Measurements from ENCODE around the gene PPP2R3B.

The PPP2R3B gene

GRCh38 chrX:292900-293897, 93.5 kb downstream of the PPP2R3B start:
- FAIRE-seq = no peak

DNA sequence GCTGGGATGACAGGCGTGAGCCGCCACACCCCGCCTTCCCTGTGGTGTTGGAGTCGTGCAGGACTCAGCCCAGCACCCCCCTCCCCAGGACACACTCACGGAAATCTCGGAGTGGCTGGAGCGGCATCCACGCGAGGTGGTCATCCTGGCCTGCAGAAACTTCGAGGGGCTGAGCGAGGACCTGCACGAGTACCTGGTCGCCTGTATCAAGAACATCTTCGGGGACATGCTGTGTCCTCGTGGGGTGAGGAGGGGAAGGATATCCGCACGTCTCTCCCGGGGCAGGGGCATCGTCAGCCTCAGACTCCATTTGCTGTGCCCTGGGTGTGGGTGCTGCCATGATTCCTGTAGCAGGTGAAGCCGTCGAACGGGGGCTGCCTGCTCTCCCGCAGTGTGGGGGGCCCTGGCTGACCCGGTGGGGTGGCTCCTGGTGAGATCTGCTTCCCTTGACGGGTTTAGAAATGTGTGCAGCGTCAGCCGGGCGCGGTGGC, 95.3 kb downstream of the PPP2R3B start:
- FAIRE-seq = no peak

DNA sequence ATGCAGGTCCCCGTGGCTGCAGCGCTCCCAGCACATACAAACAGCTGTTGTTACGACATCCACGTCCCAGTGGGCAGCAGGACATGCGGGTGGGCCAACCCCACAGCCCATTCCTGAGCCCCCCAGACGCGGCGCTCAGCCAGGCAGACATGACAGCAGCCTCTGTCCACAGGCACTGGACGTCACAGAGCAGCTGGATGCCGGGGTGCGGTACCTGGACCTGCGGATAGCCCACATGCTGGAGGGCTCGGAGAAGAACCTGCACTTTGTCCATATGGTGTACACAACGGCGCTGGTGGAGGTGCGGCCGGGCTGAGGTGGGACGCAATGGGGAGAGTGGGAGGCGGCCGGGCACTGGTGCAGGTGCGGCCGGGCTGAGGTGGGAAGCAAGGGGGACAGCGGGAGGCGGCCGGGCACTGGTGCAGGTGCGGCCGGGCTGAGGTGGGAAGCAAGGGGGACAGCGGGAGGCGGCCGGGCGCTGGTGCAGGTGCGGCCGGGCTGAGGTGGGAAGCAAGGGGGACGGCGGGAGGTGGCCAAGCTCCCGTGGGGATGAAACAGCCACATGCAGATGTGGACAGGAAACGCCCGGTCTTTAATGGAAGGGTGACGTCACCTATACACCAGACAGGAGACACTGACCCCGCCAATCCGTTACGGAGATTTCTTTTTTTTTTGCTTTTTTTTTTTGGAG, 96.1 kb downstream of the PPP2R3B start:
- FAIRE-seq = no peak

DNA sequence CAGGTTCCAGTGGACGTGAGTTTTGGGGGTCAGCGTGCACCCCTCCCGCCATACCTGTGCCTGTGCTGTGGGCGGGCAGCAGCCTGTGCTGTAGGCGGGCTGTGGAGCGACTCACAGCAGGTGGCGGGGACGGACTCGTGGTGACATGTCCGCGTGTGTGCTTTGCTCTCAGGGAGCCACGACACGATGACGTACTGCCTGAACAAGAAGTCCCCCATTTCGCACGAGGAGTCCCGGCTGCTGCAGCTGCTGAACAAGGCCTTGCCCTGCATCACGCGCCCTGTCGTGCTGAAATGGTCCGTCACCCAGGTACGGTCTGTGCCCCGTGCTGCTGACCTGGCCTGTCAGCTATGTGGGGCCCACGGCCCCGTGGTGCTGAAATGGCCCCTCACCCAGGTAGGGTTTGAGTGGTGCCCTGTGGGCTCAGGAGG, 98.1 kb downstream of the PPP2R3B start:
- FAIRE-seq = no peak

DNA sequence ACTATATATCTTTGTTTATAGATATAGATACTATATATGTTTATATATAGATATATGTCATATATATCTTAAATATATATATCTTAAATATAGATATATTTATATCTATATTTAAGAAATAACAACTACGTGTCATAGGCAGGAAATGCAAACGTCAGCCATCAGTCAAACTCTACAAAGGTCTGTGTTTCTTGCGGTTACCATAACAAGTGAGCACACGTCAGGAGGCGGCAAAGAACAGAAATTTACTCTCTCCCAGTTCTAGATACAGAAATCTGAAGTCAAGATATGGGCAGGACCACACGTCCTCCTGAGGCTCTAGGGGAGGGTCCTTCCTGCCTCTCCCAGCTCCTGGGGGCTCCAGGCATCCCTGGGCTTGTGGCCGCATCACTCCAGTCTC, 99.0 kb downstream of the PPP2R3B start:
- no peak for FAIRE-seq

GRCh38 chrX:285076-285677, 101.5 kb downstream of the PPP2R3B start:
- no peak for FAIRE-seq
